ENCODE results near the gene CA9. TPM values are rescaled to one million over a fixed set of nuclear protein-coding genes. Genes with fewer than 3 reads are reported as not detected.

Gene CA9
- total RNA-seq, 2 experiments from 2014 or later: 1.1 to 1.2 TPM

GRCh38 chr9:35728041-35728971 is 54.6 kb downstream of the CA9 start:
- no peak overlapping the region for H3K27ac Mint-ChIP-seq
- H3K36me3 Mint-ChIP-seq (ENCODE audit: low read depth): peaks cover 50% of the 10 kb centered on the region
- DNase-seq: peak; percentile 66
- no peaks in the 10 kb centered on the region for H3K27me3 Mint-ChIP-seq
- no peaks in the 10 kb centered on the region for H3K9me3 Mint-ChIP-seq
- peaks cover 5% of the 10 kb centered on the region for H3K4me1 Mint-ChIP-seq
- ChIA-PET CTCF (interaction anchor here (0.7 to 8.0 kb wide), 16 partner anchors 13 to 154 kb away, joined by 3 to 95 read pairs (median 5); partner anchors contain the start of genes ARHGEF39, CCDC107, GBA2 and RGP1), POLR2A (interaction anchor here (0.6 to 7.6 kb wide), 10 partner anchors 14 to 158 kb away, joined by 3 to 147 read pairs (median 4); partner anchors contain the start of genes ARHGEF39, CCDC107, GBA2 and HINT2)
- H3K4me3 Mint-ChIP-seq: no peak overlapping the region

- Mint-ChIP-seq H3K4me1 (peaks cover 11% of the 10 kb centered on the region), H3K9me3 (no peaks in the 10 kb centered on the region), H3K27me3 (no peaks in the 10 kb centered on the region), H3K36me3 (ENCODE audit: low read depth) (peaks cover 45% of the 10 kb centered on the region), H3K4me3 (no peak overlapping the region), H3K27ac (no peak overlapping the region)
- ChIA-PET CTCF (interaction anchor here (0.6 to 8.0 kb wide), 13 partner anchors 15 to 615 kb away, joined by 3 to 95 read pairs (median 5); partner anchors contain the start of genes ARHGEF39, CCDC107, GBA2 and RGP1), POLR2A (interaction anchor here (0.6 to 7.6 kb wide), 8 partner anchors 18 to 159 kb away, joined by 3 to 147 read pairs (median 4); partner anchors contain the start of genes ARHGEF39, CCDC107, GBA2 and HINT2)
- no peak for DNase-seq
Observed at GRCh38 chr9:35729101-35729500, 55.4 kb downstream of the CA9 start.

- ChIA-PET POLR2A (interaction anchor here (0.6 to 7.6 kb wide), 9 partner anchors 9 to 160 kb away, joined by 3 to 147 read pairs (median 5); partner anchors contain the start of genes ARHGEF39, CCDC107, GBA2 and HINT2), CTCF (interaction anchor here (0.6 to 8.0 kb wide), 13 partner anchors 9 to 616 kb away, joined by 3 to 95 read pairs (median 16); partner anchors contain the start of genes ARHGEF39, CCDC107, GBA2 and RGP1)
- Mint-ChIP-seq H3K27ac (no peak overlapping the region), H3K9me3 (no peaks in the 10 kb centered on the region), H3K4me1 (peaks cover 14% of the 10 kb centered on the region), H3K27me3 (no peaks in the 10 kb centered on the region), H3K36me3 (ENCODE audit: low read depth) (peaks cover 39% of the 10 kb centered on the region), H3K4me3 (no peak overlapping the region)
- peak; percentile 54 for DNase-seq
Observed at GRCh38 chr9:35729700-35730485, 56.2 kb downstream of the CA9 start.

GRCh38 chr9:35730486-35730854 is 56.7 kb downstream of the CA9 start:
- DNase-seq: no peak
- H3K27me3 Mint-ChIP-seq: no peaks in the 10 kb centered on the region
- no peaks in the 10 kb centered on the region for H3K9me3 Mint-ChIP-seq
- H3K4me1 Mint-ChIP-seq: peaks cover 17% of the 10 kb centered on the region
- no peak overlapping the region for H3K4me3 Mint-ChIP-seq
- H3K27ac Mint-ChIP-seq: no peak overlapping the region
- peaks cover 39% of the 10 kb centered on the region for H3K36me3 Mint-ChIP-seq (ENCODE audit: low read depth)
- POLR2A ChIA-PET: interaction anchor here (1.2 to 7.6 kb wide), 10 partner anchors 9 to 126 kb away, joined by 4 to 147 read pairs (median 8); partner anchors contain the start of genes ARHGEF39, CCDC107, GBA2 and HINT2
- CTCF ChIA-PET: interaction anchor here (0.7 to 8.0 kb wide), 9 partner anchors 10 to 152 kb away, joined by 3 to 95 read pairs (median 20); partner anchors contain the start of genes ARHGEF39, CCDC107, GBA2 and RGP1

Other genes with a start within 250 kb of the CA9 start
- 1 to 10 TPM; 1.2 to 1.4 TPM for gene RUSC2, start 183.8 kb upstream of the CA9 start, total RNA-seq
- 10 to 100 TPM; 31.7 to 32.3 TPM for gene TESK1, start 68.7 kb upstream of the CA9 start, total RNA-seq
- gene CD72, start 55.5 kb upstream of the CA9 start, total RNA-seq: 10 to 100 TPM; 11.8 to 11.9 TPM
- 100 to 1,000 TPM; 210 to 214 TPM for gene SIT1, start 23.0 kb upstream of the CA9 start, total RNA-seq
- gene RMRP, start 15.9 kb upstream of the CA9 start, total RNA-seq: over 10,000 TPM in 1 of 2 experiments, 1,000 to 10,000 TPM in 1; 9,885 to 10,678 TPM
- gene CCDC107, start 15.6 kb upstream of the CA9 start, total RNA-seq: 10 to 100 TPM; 36.6 to 37.7 TPM
- 10 to 100 TPM; 19.1 to 19.9 TPM for gene ARHGEF39, start 8.7 kb upstream of the CA9 start, total RNA-seq
- gene TPM2, start 16.0 kb downstream of the CA9 start, total RNA-seq: 1 to 10 TPM; 8.9 to 9.2 TPM
- gene TLN1, start 58.3 kb downstream of the CA9 start, total RNA-seq: 100 to 1,000 TPM; 341 to 354 TPM
- gene CREB3, start 58.7 kb downstream of the CA9 start, total RNA-seq: 10 to 100 TPM; 23.2 to 24.1 TPM
- 10 to 100 TPM; 45.8 to 49.1 TPM for gene GBA2, start 75.3 kb downstream of the CA9 start, total RNA-seq
- 10 to 100 TPM; 29.1 to 29.5 TPM for gene RGP1, start 75.4 kb downstream of the CA9 start, total RNA-seq
- gene MSMP, start 80.3 kb downstream of the CA9 start, total RNA-seq: under 1 TPM in 1 of 2 experiments, not detected in 1; 0.48 TPM
- gene NPR2, start 117.7 kb downstream of the CA9 start, total RNA-seq: 1 to 10 TPM; 7.7 to 8.5 TPM
- gene SPAG8, start 138.3 kb downstream of the CA9 start, total RNA-seq: 1 to 10 TPM; 2.0 to 2.2 TPM
- gene HINT2, start 141.1 kb downstream of the CA9 start, total RNA-seq: 10 to 100 TPM; 77.8 to 79.2 TPM
- gene FAM221B, start 154.8 kb downstream of the CA9 start, total RNA-seq: not detected
- gene TMEM8B, start 155.3 kb downstream of the CA9 start, total RNA-seq: 1 to 10 TPM; 3.1 to 3.2 TPM
- not detected for gene OR13J1, start 196.5 kb downstream of the CA9 start, total RNA-seq
- not detected for gene HRCT1, start 232.3 kb downstream of the CA9 start, total RNA-seq
- gene SPAAR, start 235.6 kb downstream of the CA9 start, total RNA-seq: not detected